HepG2 (cell line): ENCODE results near the gene NINL.

Source experiments
- EZH2 ChIP-seq: conservative IDR thresholded peaks from 2 replicates; pipeline ENCODE4 v1.6.1; 2012; ENCODE audit warnings: mild to moderate bottlenecking, low read depth, low read length, moderate library complexity
- HDAC2 ChIP-seq: sonication (generic); formaldehyde crosslinking; IDR thresholded peaks from 2 replicates; pipeline ENCODE4 v1.4.0; 2020; ENCODE audit warnings: missing genetic modification reagents
- JUND ChIP-seq: sonication (generic); formaldehyde crosslinking; IDR thresholded peaks from 2 replicates; pipeline ENCODE4 v1.8.0; 2022; ENCODE audit warnings: mild to moderate bottlenecking, missing genetic modification reagents
- MXI1 ChIP-seq: IDR thresholded peaks from 3 replicates; pipeline ENCODE4 v1.6.1; 2012; ENCODE audit warnings: low read depth, low read length, inconsistent platforms, borderline replicate concordance
- MZF1 ChIP-seq: sonication (generic); formaldehyde crosslinking; IDR thresholded peaks from 2 replicates; pipeline ENCODE4 v1.8.1; 2023; ENCODE audit warnings: mild to moderate bottlenecking, missing genetic modification reagents, borderline replicate concordance
- TGIF2 ChIP-seq: IDR thresholded peaks from 2 replicates; pipeline ENCODE4 v1.6.1; 2016; ENCODE audit warnings: control low read depth, missing compliant biosample characterization
- ZFP82 ChIP-seq: sonication (generic); formaldehyde crosslinking; IDR thresholded peaks from 2 replicates; pipeline ENCODE4 v1.5.1; 2020; ENCODE audit warnings: mild to moderate bottlenecking, missing genetic modification reagents, borderline replicate concordance
- ZNF263 ChIP-seq: sonication (generic); formaldehyde crosslinking; IDR thresholded peaks from 2 replicates; pipeline ENCODE4 v1.4.0; 2020; ENCODE audit warnings: missing genetic modification reagents
- ZNF335 ChIP-seq: sonication (generic); formaldehyde crosslinking; IDR thresholded peaks from 2 replicates; pipeline ENCODE4 v1.4.0; 2020; ENCODE audit warnings: missing genetic modification reagents
- ZNF34 ChIP-seq: sonication (generic); formaldehyde crosslinking; IDR thresholded peaks from 2 replicates; pipeline ENCODE4 v1.4.0; 2020; ENCODE audit warnings: mild to moderate bottlenecking, missing genetic modification reagents, borderline replicate concordance
- ZNF598 ChIP-seq: sonication (generic); formaldehyde crosslinking; IDR thresholded peaks from 2 replicates; pipeline ENCODE4 v1.5.1; 2020; ENCODE audit warnings: mild to moderate bottlenecking, missing genetic modification reagents, borderline replicate concordance
- ZNF652 ChIP-seq: IDR thresholded peaks from 2 replicates; pipeline ENCODE4 v1.6.1; 2016; ENCODE audit warnings: low read depth, borderline replicate concordance
- ZNF674 ChIP-seq: sonication (generic); formaldehyde crosslinking; IDR thresholded peaks from 2 replicates; pipeline ENCODE4 v1.5.0; 2020; ENCODE audit warnings: low read depth, mild to moderate bottlenecking, missing genetic modification reagents
- TF ChIP-seq, protein P1 (sequence below), 2 experiments: sonication (generic) in 1 of 2; formaldehyde crosslinking in 1 of 2; IDR thresholded peaks; 2 replicates each; pipeline versions ENCODE4 v1.4.0 to v1.6.1; 2018 to 2020; ENCODE audit warnings: missing genetic modification reagents in 2 of 2, borderline replicate concordance in 1 of 2, low read depth in 1 of 2, mild to moderate bottlenecking in 1 of 2, missing biosample characterization in 1 of 2

GRCh38 chr20:25424536-25424935 is 160.8 kb downstream of the NINL start:
- no peak for TF ChIP-seq ZFP82 (CRISPR knock-in tag)
- TF ChIP-seq MXI1: no peak
- TF ChIP-seq HDAC2 (CRISPR knock-in tag): no peak
- no peak for TF ChIP-seq EZH2
- TF ChIP-seq, protein P1, sequence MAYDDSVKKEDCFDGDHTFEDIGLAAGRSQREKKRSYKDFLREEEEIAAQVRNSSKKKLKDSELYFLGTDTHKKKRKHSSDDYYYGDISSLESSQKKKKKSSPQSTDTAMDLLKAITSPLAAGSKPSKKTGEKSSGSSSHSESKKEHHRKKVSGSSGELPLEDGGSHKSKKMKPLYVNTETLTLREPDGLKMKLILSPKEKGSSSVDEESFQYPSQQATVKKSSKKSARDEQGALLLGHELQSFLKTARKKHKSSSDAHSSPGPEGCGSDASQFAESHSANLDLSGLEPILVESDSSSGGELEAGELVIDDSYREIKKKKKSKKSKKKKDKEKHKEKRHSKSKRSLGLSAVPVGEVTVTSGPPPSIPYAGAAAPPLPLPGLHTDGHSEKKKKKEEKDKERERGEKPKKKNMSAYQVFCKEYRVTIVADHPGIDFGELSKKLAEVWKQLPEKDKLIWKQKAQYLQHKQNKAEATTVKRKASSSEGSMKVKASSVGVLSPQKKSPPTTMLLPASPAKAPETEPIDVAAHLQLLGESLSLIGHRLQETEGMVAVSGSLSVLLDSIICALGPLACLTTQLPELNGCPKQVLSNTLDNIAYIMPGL (CRISPR knock-in tag; IDR thresholded peaks at IDR 0.05; ENCODE audit: borderline replicate concordance in 1 of 2, low read depth in 1 of 2): no peak
- TF ChIP-seq ZNF674 (CRISPR knock-in tag): no peak
- TF ChIP-seq TGIF2 (CRISPR knock-in tag): no peak
- no peak for TF ChIP-seq ZNF263 (CRISPR knock-in tag)
- TF ChIP-seq ZNF34 (CRISPR knock-in tag): no peak
- no peak for TF ChIP-seq ZNF335 (CRISPR knock-in tag)
- no peak for TF ChIP-seq JUND (CRISPR knock-in tag)
- TF ChIP-seq ZNF652 (CRISPR knock-in tag): no peak
- no peak for TF ChIP-seq MZF1 (CRISPR knock-in tag)
- no peak for TF ChIP-seq ZNF598 (CRISPR knock-in tag)
